ENCODE data around the gene OR10C1. TPM values are rescaled to one million over a fixed set of nuclear protein-coding genes. Genes with fewer than 3 reads are reported as not detected.

OR10C1 gene
- total RNA-seq, 1 experiment from 2014 or later: not detected

DNA sequence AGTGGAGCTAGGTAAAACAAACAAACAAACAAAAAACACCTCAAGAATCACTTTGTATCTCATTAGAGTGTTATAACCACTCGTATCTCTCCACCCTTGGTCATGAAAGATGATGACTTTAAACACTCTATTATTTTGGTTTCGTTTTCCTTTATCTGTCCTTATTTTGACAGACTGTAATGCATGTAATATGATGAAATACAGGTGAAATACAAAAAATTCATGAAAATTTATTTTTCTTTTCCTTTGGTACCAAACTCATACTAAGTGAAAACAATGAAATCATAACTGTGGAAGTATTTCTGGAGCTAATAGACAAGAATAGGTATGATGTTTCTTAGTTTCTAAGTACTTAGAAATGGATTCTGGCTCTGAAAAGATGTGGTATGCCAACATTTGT lies 39.6 kb upstream of the OR10C1 start:
- no peak overlapping the region for H3K4me3 ChIP-seq (ENCODE audit: low read depth in 2 of 2, low read length in 2 of 2)
- no peaks in the 10 kb centered on the region for H3K36me3 ChIP-seq (ENCODE audit: control insufficient read depth, insufficient read depth, low read length)
- no peaks in the 10 kb centered on the region for H3K4me1 ChIP-seq (ENCODE audit: control insufficient read depth, insufficient read depth, low read length)
- in situ Hi-C loops (cut with HindIII; ENCODE audit: low pct_unique_long_range_greater_than_20kb, low sequenced_read_pairs): no loop called here
- BruUV-seq (replicated peaks): no TSS peak
- ChIA-PET POLR2A (no interaction called here), CTCF (no interaction called here)
- H3K9me3 ChIP-seq (ENCODE audit: control insufficient read depth, insufficient read depth, low read depth, low read length): no peaks in the 10 kb centered on the region
- DNase-seq (ENCODE audit: low read depth, low spot score) (no peak), ATAC-seq (no peak)
- intact Hi-C loops (cut with micrococcal nuclease; ENCODE audit: unreplicated experiment): no loop called here
- peaks cover 2% of the 10 kb centered on the region; the same call in 1 of the 2 replicates for H3K27me3 ChIP-seq (ENCODE audit: control insufficient read depth, insufficient read depth, low read length)
- TF ChIP-seq TCF7L2 (IDR thresholded peaks at IDR 0.05; ENCODE audit: low read depth, low read length) (no peak), POLR2AphosphoS5 (IDR thresholded peaks at IDR 0.05; ENCODE audit: low read depth, low read length) (no peak), SIN3A (IDR thresholded peaks at IDR 0.05; ENCODE audit: borderline replicate concordance, insufficient read depth, low read depth, low read length) (no peak)
- TF ChIP-seq, protein P1, sequence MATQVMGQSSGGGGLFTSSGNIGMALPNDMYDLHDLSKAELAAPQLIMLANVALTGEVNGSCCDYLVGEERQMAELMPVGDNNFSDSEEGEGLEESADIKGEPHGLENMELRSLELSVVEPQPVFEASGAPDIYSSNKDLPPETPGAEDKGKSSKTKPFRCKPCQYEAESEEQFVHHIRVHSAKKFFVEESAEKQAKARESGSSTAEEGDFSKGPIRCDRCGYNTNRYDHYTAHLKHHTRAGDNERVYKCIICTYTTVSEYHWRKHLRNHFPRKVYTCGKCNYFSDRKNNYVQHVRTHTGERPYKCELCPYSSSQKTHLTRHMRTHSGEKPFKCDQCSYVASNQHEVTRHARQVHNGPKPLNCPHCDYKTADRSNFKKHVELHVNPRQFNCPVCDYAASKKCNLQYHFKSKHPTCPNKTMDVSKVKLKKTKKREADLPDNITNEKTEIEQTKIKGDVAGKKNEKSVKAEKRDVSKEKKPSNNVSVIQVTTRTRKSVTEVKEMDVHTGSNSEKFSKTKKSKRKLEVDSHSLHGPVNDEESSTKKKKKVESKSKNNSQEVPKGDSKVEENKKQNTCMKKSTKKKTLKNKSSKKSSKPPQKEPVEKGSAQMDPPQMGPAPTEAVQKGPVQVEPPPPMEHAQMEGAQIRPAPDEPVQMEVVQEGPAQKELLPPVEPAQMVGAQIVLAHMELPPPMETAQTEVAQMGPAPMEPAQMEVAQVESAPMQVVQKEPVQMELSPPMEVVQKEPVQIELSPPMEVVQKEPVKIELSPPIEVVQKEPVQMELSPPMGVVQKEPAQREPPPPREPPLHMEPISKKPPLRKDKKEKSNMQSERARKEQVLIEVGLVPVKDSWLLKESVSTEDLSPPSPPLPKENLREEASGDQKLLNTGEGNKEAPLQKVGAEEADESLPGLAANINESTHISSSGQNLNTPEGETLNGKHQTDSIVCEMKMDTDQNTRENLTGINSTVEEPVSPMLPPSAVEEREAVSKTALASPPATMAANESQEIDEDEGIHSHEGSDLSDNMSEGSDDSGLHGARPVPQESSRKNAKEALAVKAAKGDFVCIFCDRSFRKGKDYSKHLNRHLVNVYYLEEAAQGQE (IDR thresholded peaks at IDR 0.05; ENCODE audit: insufficient read depth in 1 of 2, low read depth in 2 of 2, low read length in 1 of 2): no peak
- TF ChIP-seq, protein P2, sequence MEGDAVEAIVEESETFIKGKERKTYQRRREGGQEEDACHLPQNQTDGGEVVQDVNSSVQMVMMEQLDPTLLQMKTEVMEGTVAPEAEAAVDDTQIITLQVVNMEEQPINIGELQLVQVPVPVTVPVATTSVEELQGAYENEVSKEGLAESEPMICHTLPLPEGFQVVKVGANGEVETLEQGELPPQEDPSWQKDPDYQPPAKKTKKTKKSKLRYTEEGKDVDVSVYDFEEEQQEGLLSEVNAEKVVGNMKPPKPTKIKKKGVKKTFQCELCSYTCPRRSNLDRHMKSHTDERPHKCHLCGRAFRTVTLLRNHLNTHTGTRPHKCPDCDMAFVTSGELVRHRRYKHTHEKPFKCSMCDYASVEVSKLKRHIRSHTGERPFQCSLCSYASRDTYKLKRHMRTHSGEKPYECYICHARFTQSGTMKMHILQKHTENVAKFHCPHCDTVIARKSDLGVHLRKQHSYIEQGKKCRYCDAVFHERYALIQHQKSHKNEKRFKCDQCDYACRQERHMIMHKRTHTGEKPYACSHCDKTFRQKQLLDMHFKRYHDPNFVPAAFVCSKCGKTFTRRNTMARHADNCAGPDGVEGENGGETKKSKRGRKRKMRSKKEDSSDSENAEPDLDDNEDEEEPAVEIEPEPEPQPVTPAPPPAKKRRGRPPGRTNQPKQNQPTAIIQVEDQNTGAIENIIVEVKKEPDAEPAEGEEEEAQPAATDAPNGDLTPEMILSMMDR (IDR thresholded peaks at IDR 0.05): no peak
- H3K27ac ChIP-seq (ENCODE audit: low read length): no peak overlapping the region

DNA sequence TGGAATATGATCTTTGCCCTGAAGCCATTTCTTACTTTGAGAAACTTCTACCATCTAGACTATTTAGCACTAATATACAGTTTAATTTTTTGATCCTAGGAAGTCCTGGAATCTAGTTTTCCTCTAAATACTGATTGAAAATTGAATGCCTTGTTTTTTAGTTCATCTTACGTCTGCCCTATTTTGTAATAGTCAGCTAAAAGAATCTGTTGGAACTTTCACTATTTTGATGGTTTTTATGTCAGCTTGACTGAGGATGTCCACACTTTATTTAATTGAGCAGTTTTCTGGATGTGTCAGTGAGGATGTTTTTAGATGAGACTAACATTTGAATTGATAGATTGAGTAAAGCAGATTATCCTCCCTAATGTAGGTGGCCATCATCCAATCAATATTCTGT lies 35.3 kb upstream of the OR10C1 start:
- no peaks in the 10 kb centered on the region for H3K9me3 ChIP-seq (ENCODE audit: control insufficient read depth, insufficient read depth, low read depth, low read length)
- no peak for TF ChIP-seq SIN3A (IDR thresholded peaks at IDR 0.05; ENCODE audit: borderline replicate concordance, insufficient read depth, low read depth, low read length)
- TF ChIP-seq, protein P2 (IDR thresholded peaks at IDR 0.05): no peak
- TF ChIP-seq POLR2AphosphoS5 (IDR thresholded peaks at IDR 0.05; ENCODE audit: low read depth, low read length): no peak
- TF ChIP-seq, protein P1 (IDR thresholded peaks at IDR 0.05; ENCODE audit: insufficient read depth in 1 of 2, low read depth in 2 of 2, low read length in 1 of 2): no peak
- TF ChIP-seq TCF7L2 (IDR thresholded peaks at IDR 0.05; ENCODE audit: low read depth, low read length): no peak
- BruUV-seq (replicated peaks): no TSS peak
- H3K4me3 ChIP-seq (ENCODE audit: low read depth in 2 of 2, low read length in 2 of 2): no peak overlapping the region
- no peaks in the 10 kb centered on the region for H3K4me1 ChIP-seq (ENCODE audit: control insufficient read depth, insufficient read depth, low read length)
- CTCF ChIA-PET: no interaction called here
- H3K27me3 ChIP-seq (ENCODE audit: control insufficient read depth, insufficient read depth, low read length): no peaks in the 10 kb centered on the region; the same call in 1 of the 2 replicates
- in situ Hi-C loops (cut with HindIII; ENCODE audit: low pct_unique_long_range_greater_than_20kb, low sequenced_read_pairs) (no loop called here), intact Hi-C loops (cut with micrococcal nuclease; ENCODE audit: unreplicated experiment) (no loop called here)
- no peak for DNase-seq (ENCODE audit: low read depth, low spot score)
- H3K27ac ChIP-seq (ENCODE audit: low read length): no peak overlapping the region
- POLR2A ChIA-PET: no interaction called here
- ATAC-seq: no peak
- no peaks in the 10 kb centered on the region for H3K36me3 ChIP-seq (ENCODE audit: control insufficient read depth, insufficient read depth, low read length)
